LNCaP clone FGC (cell line): ENCODE results near the gene ACOT6.
"Not testable (repeated sequence)": the region's sequence is repeated elsewhere in the genome, so short reads cannot be mapped to it uniquely, and the experiment has no call there.

ENCODE experiments used
- DNase-seq: peaks from one replicate; pipeline ENCODE4 v3.0.0-alpha.2; 2011; ENCODE audit warnings: low read depth
- H3K4me3 ChIP-seq: 2 replicates; pipeline ENCODE4 v1.5.1; 2011; ENCODE audit warnings: mild to moderate bottlenecking, low read depth, low read length, control low read depth
- TF ChIP-seq, protein P1 (sequence below): IDR thresholded peaks from 2 replicates; pipeline ENCODE4 v1.5.1; 2012; ENCODE audit warnings: mild to moderate bottlenecking; ENCODE audit not compliant: control insufficient read depth, insufficient read depth; ENCODE audit errors: extremely low read depth

Gene ACOT6

GRCh38 chr14:73644531-73645247 is 32.4 kb downstream of the ACOT6 start, which contains the start of gene DNAL1:
Gene DNAL1 (plus strand): TSS chr14:73644986. CDS start chr14:73645040, 54 bp downstream.
- DNase-seq = no peak
- H3K4me3 ChIP-seq = peak within 1 kb of the TSS; percentile 93
- TF ChIP-seq, protein P1, sequence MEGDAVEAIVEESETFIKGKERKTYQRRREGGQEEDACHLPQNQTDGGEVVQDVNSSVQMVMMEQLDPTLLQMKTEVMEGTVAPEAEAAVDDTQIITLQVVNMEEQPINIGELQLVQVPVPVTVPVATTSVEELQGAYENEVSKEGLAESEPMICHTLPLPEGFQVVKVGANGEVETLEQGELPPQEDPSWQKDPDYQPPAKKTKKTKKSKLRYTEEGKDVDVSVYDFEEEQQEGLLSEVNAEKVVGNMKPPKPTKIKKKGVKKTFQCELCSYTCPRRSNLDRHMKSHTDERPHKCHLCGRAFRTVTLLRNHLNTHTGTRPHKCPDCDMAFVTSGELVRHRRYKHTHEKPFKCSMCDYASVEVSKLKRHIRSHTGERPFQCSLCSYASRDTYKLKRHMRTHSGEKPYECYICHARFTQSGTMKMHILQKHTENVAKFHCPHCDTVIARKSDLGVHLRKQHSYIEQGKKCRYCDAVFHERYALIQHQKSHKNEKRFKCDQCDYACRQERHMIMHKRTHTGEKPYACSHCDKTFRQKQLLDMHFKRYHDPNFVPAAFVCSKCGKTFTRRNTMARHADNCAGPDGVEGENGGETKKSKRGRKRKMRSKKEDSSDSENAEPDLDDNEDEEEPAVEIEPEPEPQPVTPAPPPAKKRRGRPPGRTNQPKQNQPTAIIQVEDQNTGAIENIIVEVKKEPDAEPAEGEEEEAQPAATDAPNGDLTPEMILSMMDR = no peak

- TF ChIP-seq, protein P1 = no peak
- DNase-seq = no peak
- H3K4me3 ChIP-seq = peak overlapping the region; percentile 93
These were observed 32.9 kb downstream of the ACOT6 start for GRCh38 chr14:73645248-73645610.

- DNase-seq = no peak
- H3K4me3 ChIP-seq = no peak overlapping the region
These were observed 38.7 kb downstream of the ACOT6 start for GRCh38 chr14:73651005-73651404.

DNA sequence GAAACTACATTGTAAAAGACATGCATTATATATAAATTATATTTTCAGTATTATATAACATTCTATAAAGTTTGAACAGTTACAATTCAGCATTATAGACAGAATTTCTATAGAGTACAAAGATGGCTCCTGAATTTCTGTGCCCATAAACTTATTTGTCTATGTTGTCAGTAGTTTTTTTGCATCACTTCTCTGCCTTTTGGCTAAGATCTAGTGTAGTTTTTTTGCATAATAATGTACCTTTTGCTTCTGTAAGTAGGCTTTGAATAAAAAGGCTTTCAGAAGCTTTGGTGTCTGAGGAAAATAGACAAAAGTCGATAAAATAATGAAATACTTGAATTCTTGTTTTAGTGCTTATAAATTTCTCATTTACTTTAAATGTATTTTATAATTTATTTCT is 43.5 kb downstream of the ACOT6 start:
- TF ChIP-seq, protein P1 = no peak
- no peak overlapping the region for H3K4me3 ChIP-seq
- DNase-seq = no peak

More at GRCh38 chr14:73651005-73651404, 38.7 kb downstream of the ACOT6 start:
- TF ChIP-seq, protein P1 = no peak

DNA sequence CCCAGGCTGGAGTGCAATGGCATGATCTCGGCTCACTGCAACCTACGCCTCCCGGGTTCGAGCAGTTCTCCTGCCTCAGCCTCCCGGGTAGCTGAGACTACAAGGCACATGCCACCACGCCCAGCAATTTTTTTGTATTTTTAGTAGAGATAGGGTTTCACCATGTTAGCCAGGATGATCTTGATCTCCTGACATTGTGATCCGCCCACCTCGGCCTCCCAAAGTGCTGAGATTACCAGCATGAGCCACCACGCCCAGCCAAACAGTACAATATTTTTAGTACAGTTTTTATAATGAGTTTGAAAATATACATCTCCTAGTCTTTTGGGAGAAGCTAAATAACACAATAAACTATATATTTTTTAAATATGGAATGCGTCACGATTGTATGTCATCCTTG is 46.9 kb downstream of the ACOT6 start:
- not testable (repeated sequence) for H3K4me3 ChIP-seq, DNase-seq

DNA sequence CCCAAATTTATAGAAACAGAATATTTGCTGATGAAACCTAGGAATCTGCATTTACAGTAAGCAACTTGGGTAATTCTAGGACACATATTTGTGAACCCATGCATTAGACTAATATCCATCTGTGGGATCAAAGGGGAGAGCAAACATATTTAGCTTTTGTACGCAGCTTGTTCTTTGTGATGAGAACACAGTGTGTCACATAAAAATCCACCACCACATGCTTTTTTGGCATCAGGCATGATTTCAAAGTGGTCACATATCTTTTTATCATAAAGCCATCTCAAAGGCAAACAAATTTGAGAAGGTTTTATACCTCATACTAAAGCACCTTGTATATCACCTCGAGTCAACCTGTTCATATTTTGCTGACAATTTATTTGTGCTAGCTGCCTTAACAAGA is 48.2 kb downstream of the ACOT6 start:
- TF ChIP-seq, protein P1 = no peak
- peak; percentile 99 for DNase-seq
- H3K4me3 ChIP-seq = no peak overlapping the region

DNA sequence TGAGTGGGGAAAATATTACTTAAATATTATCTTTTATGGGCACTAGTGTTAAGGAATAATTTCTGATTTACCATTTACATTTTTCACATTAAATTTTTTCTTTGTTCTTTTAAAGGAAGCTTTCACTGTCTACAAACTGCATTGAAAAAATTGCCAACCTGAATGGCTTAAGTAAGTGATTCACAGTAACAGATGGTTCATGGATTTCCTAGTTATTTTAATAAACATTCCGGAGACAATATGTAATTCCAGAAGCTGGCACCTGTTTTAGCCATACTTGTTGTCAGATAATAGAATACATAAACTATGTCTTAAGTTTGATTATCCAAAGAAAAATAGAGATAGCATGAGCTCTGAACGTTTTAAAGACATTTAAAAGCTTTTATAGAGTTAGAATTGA is 49.6 kb downstream of the ACOT6 start:
- TF ChIP-seq, protein P1 = no peak
- DNase-seq = no peak

More for the DNA sequence above, 49.6 kb downstream of the ACOT6 start:
- H3K4me3 ChIP-seq = no peak overlapping the region
